CD4-positive, alpha-beta memory T cell (primary cell): ENCODE data around the gene MLLT3. TPM values are rescaled to one million over a fixed set of nuclear protein-coding genes. Genes with fewer than 3 reads are reported as not detected.

Experiments used
- CTCF ChIA-PET: fragments of 350-600 bp; sonication (Branson Sonifier 250); formaldehyde crosslinking; loops from one replicate; lab custom pipeline; 2021; ENCODE audit warnings: inconsistent platforms; ENCODE audit not compliant: partially characterized antibody; lab: Charles Lee
- POLR2A ChIA-PET: fragments of 350-600 bp; sonication (Branson Sonifier 250); formaldehyde crosslinking; loops from one replicate; lab custom pipeline; 2021; ENCODE audit not compliant: partially characterized antibody; lab: Charles Lee
- DNase-seq, 5 donors: peaks; one replicate each; pipeline versions ENCODE4 v3.0.0 to v3.0.0-alpha.2; 2020 to 2022; ENCODE audit warnings: mixed read lengths in 1 of 5
- H3K27ac ChIP-seq: one replicate; pipeline ENCODE4 v1.7.0; 2013; ENCODE audit warnings: low read depth, low read length
- H3K27me3 ChIP-seq: 2 replicates; pipeline ENCODE4 v1.7.0; 2013; ENCODE audit warnings: mild to moderate bottlenecking, low read length, moderate library complexity; ENCODE audit not compliant: insufficient read depth
- H3K36me3 ChIP-seq: 2 replicates; pipeline ENCODE4 v1.7.0; 2013; ENCODE audit warnings: mild to moderate bottlenecking, low read length, moderate library complexity; ENCODE audit not compliant: insufficient read depth
- H3K4me1 ChIP-seq: 2 replicates; pipeline ENCODE4 v1.7.0; 2013; ENCODE audit warnings: mild to moderate bottlenecking, low read length, moderate library complexity; ENCODE audit not compliant: insufficient read depth
- H3K4me3 ChIP-seq, 2 donors: one replicate each; pipeline ENCODE4 v1.7.0; 2013; ENCODE audit warnings: low read length in 2 of 2, mild to moderate bottlenecking in 1 of 2
- H3K9me3 ChIP-seq, 2 donors: one replicate each; pipeline ENCODE4 v1.7.0; 2013; ENCODE audit warnings: low read length in 2 of 2, control low read depth in 1 of 2; ENCODE audit not compliant: control insufficient read depth in 1 of 2
- H3K27ac Mint-ChIP-seq, 7 donors: one replicate each; pipeline ENCODE4 v1.8.0; 2020 to 2021; ENCODE audit warnings: mixed read lengths in 7 of 7, mild to moderate bottlenecking in 6 of 7, inconsistent platforms in 3 of 7, moderate library complexity in 3 of 7
- H3K27me3 Mint-ChIP-seq, 2 donors: one replicate each; pipeline ENCODE4 v1.8.0; 2020 to 2021; ENCODE audit warnings: mixed read lengths in 2 of 2
- H3K36me3 Mint-ChIP-seq, 2 donors: one replicate each; pipeline ENCODE4 v1.8.0; 2020 to 2021; ENCODE audit warnings: mixed read lengths in 2 of 2, inconsistent platforms in 1 of 2, mild to moderate bottlenecking in 1 of 2
- H3K4me1 Mint-ChIP-seq, 4 donors: one replicate each; pipeline ENCODE4 v1.8.0; 2020 to 2021; ENCODE audit warnings: mixed read lengths in 4 of 4, mild to moderate bottlenecking in 1 of 4
- H3K4me3 Mint-ChIP-seq, 8 donors: one replicate each; pipeline ENCODE4 v1.8.0; 2020 to 2021; ENCODE audit warnings: mixed read lengths in 8 of 8, mild to moderate bottlenecking in 7 of 8, moderate library complexity in 6 of 8, inconsistent platforms in 3 of 8
- H3K9me3 Mint-ChIP-seq, 8 donors: one replicate each; pipeline ENCODE4 v1.8.0; 2020 to 2021; ENCODE audit warnings: mixed read lengths in 8 of 8, mild to moderate bottlenecking in 5 of 8, inconsistent platforms in 3 of 8, moderate library complexity in 1 of 8
- intact Hi-C: fragments of 100-400 bp; cut with micrococcal nuclease; formaldehyde crosslinking; loops from one replicate; pipeline ENCODE4 v1.15.1; 2023
- polyA plus RNA-seq, 2 donors: library from polyadenylated mRNA; unstranded; fragments of 300-500 nt; fragmentation: Illumina TruSeq; gene quantifications; one replicate each; pipeline ENCODE4 v1.2.3, GENCODE V29; 2021
- total RNA-seq, 2 experiments: library from RNA; stranded (reverse); gene quantifications; one replicate each; pipeline ENCODE4 v1.2.3, GENCODE V29; 2021

MLLT3 gene
- total and polyA plus RNA-seq, 4 experiments from 2014 or later, result 20.7 to 54.4 (median 42.5) TPM

- Histone ChIP-seq H3K4me3 (no peak overlapping the region), H3K36me3 (no peaks in the 10 kb centered on the region), H3K4me1 (peaks cover 41% of the 10 kb centered on the region), H3K9me3 (no peaks in the 10 kb centered on the region), H3K27me3 (no peaks in the 10 kb centered on the region), H3K27ac (no peak overlapping the region)
- DNase-seq, result no peak
- Mint-ChIP-seq H3K4me1 (peaks cover 48 to 82% (median 61%) of the 10 kb centered on the region in 4 donors), H3K36me3 (peaks cover 34 to 61% of the 10 kb centered on the region in 2 donors), H3K27ac (peak overlapping the region in 1 of 7 donors; percentile 15), H3K27me3 (no peaks in the 10 kb centered on the region), H3K9me3 (peaks cover 0 to 11% (median 4%) of the 10 kb centered on the region in 8 donors), H3K4me3 (peak overlapping the region in 1 of 8 donors; percentile 7)
- intact Hi-C loops, result no loop called here
- ChIA-PET CTCF (no interaction called here), POLR2A (no interaction called here)
These were observed 42.6 kb downstream of the MLLT3 start for GRCh38 chr9:20579524-20580314.

- H3K27me3 ChIP-seq, result no peaks in the 10 kb centered on the region
- ChIA-PET POLR2A (no interaction called here), CTCF (interaction anchor here (0.6 kb wide), 1 partner anchor 48 kb away, joined by 3 read pairs; no protein-coding TSS in a partner anchor)
- Mint-ChIP-seq H3K9me3 (peaks cover 0 to 11% (median 4%) of the 10 kb centered on the region in 8 donors), H3K4me1 (peaks cover 37 to 89% (median 60%) of the 10 kb centered on the region in 4 donors), H3K4me3 (peak overlapping the region in 1 of 8 donors; percentile 22), H3K27me3 (no peaks in the 10 kb centered on the region), H3K36me3 (peaks cover 23 to 34% of the 10 kb centered on the region in 2 donors), H3K27ac (no peak overlapping the region)
- no peaks in the 10 kb centered on the region for H3K9me3 ChIP-seq
- H3K27ac ChIP-seq, result no peak overlapping the region
- no peak overlapping the region for H3K4me3 ChIP-seq
- H3K36me3 ChIP-seq, result no peaks in the 10 kb centered on the region
- DNase-seq, result no peak
- intact Hi-C loops, result no loop called here
- H3K4me1 ChIP-seq, result peaks cover 42% of the 10 kb centered on the region
These were observed 49.3 kb downstream of the MLLT3 start for GRCh38 chr9:20573023-20573422.

- no peak overlapping the region for H3K4me3 Mint-ChIP-seq
- H3K4me3 ChIP-seq, result no peak overlapping the region
- H3K27ac Mint-ChIP-seq, result no peak overlapping the region
- intact Hi-C loops, result no loop called here
- no peaks in the 10 kb centered on the region for H3K27me3 Mint-ChIP-seq
- ChIA-PET CTCF (no interaction called here), POLR2A (no interaction called here)
- no peaks in the 10 kb centered on the region for H3K27me3 ChIP-seq
- peaks cover 34 to 89% (median 56%) of the 10 kb centered on the region in 4 donors for H3K4me1 Mint-ChIP-seq
- no peaks in the 10 kb centered on the region for H3K9me3 ChIP-seq
- H3K27ac ChIP-seq, result no peak overlapping the region
- no peaks in the 10 kb centered on the region for H3K36me3 ChIP-seq
- peaks cover 0 to 4% (median 0%) of the 10 kb centered on the region in 8 donors for H3K9me3 Mint-ChIP-seq
- H3K36me3 Mint-ChIP-seq, result peaks cover 10 to 15% of the 10 kb centered on the region in 2 donors
- DNase-seq, result no peak
- H3K4me1 ChIP-seq, result peaks cover 42% of the 10 kb centered on the region
These were observed 51.5 kb downstream of the MLLT3 start for GRCh38 chr9:20570756-20571155.

GRCh38 chr9:20570087-20570486, 52.2 kb downstream of the MLLT3 start:
- Mint-ChIP-seq H3K27me3 (no peaks in the 10 kb centered on the region), H3K4me1 (peaks cover 38 to 88% (median 60%) of the 10 kb centered on the region in 4 donors), H3K9me3 (peaks cover 0 to 2% (median 0%) of the 10 kb centered on the region in 8 donors), H3K4me3 (peak overlapping the region in 1 of 8 donors; percentile 15), H3K27ac (peak overlapping the region in 1 of 7 donors; percentile 5), H3K36me3 (peaks cover 6 to 10% of the 10 kb centered on the region in 2 donors)
- H3K27ac ChIP-seq, result no peak overlapping the region
- intact Hi-C loops, result no loop called here
- ChIA-PET CTCF (no interaction called here), POLR2A (no interaction called here)
- H3K9me3 ChIP-seq, result no peaks in the 10 kb centered on the region
- no peak for DNase-seq
- H3K36me3 ChIP-seq, result no peaks in the 10 kb centered on the region
- peaks cover 42% of the 10 kb centered on the region for H3K4me1 ChIP-seq
- H3K27me3 ChIP-seq, result no peaks in the 10 kb centered on the region
- H3K4me3 ChIP-seq, result no peak overlapping the region

- H3K27ac Mint-ChIP-seq, result peak overlapping the region in 1 of 7 donors; percentile 32
These were observed 52.8 kb downstream of the MLLT3 start for GRCh38 chr9:20569525-20569924.

GRCh38 chr9:20568400-20568799, 53.9 kb downstream of the MLLT3 start:
- Mint-ChIP-seq H3K27me3 (no peaks in the 10 kb centered on the region), H3K36me3 (peaks cover 3 to 11% of the 10 kb centered on the region in 2 donors), H3K27ac (no peak overlapping the region), H3K9me3 (peaks cover 0 to 2% (median 0%) of the 10 kb centered on the region in 8 donors), H3K4me1 (peaks cover 43 to 86% (median 64%) of the 10 kb centered on the region in 4 donors), H3K4me3 (no peak overlapping the region)
- intact Hi-C loops, result no loop called here
- no peak for DNase-seq
- no peaks in the 10 kb centered on the region for H3K9me3 ChIP-seq
- CTCF ChIA-PET, result no interaction called here
- POLR2A ChIA-PET, result no interaction called here
- no peaks in the 10 kb centered on the region for H3K36me3 ChIP-seq
- no peak overlapping the region for H3K4me3 ChIP-seq
- no peak overlapping the region for H3K27ac ChIP-seq
- peaks cover 49% of the 10 kb centered on the region for H3K4me1 ChIP-seq
- H3K27me3 ChIP-seq, result no peaks in the 10 kb centered on the region

More at GRCh38 chr9:20569525-20569924, 52.8 kb downstream of the MLLT3 start:
- H3K9me3 ChIP-seq, result no peaks in the 10 kb centered on the region
- peaks cover 0 to 2% (median 0%) of the 10 kb centered on the region in 8 donors for H3K9me3 Mint-ChIP-seq
- no peak for DNase-seq
- H3K4me1 ChIP-seq, result peaks cover 44% of the 10 kb centered on the region
- no peaks in the 10 kb centered on the region for H3K27me3 ChIP-seq
- peaks cover 3 to 11% of the 10 kb centered on the region in 2 donors for H3K36me3 Mint-ChIP-seq
- peak overlapping the region in 2 of 8 donors; percentile 15 to 47 for H3K4me3 Mint-ChIP-seq
- intact Hi-C loops, result no loop called here
- CTCF ChIA-PET, result no interaction called here
- POLR2A ChIA-PET, result no interaction called here
- H3K27ac ChIP-seq, result no peak overlapping the region
- H3K4me3 ChIP-seq, result no peak overlapping the region
- no peaks in the 10 kb centered on the region for H3K27me3 Mint-ChIP-seq
- no peaks in the 10 kb centered on the region for H3K36me3 ChIP-seq
- H3K4me1 Mint-ChIP-seq, result peaks cover 39 to 88% (median 62%) of the 10 kb centered on the region in 4 donors

- Mint-ChIP-seq H3K9me3 (no peaks in the 10 kb centered on the region), H3K27ac (no peak overlapping the region), H3K36me3 (peaks cover 0 to 8% of the 10 kb centered on the region in 2 donors), H3K4me3 (peak overlapping the region in 1 of 8 donors; percentile 12), H3K4me1 (peaks cover 51 to 90% (median 71%) of the 10 kb centered on the region in 4 donors), H3K27me3 (no peaks in the 10 kb centered on the region)
- H3K4me1 ChIP-seq, result peaks cover 59% of the 10 kb centered on the region
- H3K4me3 ChIP-seq, result no peak overlapping the region
- H3K27ac ChIP-seq, result no peak overlapping the region
- CTCF ChIA-PET, result no interaction called here
- no peaks in the 10 kb centered on the region for H3K36me3 ChIP-seq
- intact Hi-C loops, result no loop called here
- POLR2A ChIA-PET, result no interaction called here
- H3K9me3 ChIP-seq, result no peaks in the 10 kb centered on the region
- H3K27me3 ChIP-seq, result no peaks in the 10 kb centered on the region
- no peak for DNase-seq
These were observed 55.9 kb downstream of the MLLT3 start for GRCh38 chr9:20566401-20566800.
